ENCODE data around the gene ASCC1. TPM values are rescaled to one million over a fixed set of nuclear protein-coding genes. Genes with fewer than 3 reads are reported as not detected.
"Not testable (repeated sequence)": the region's sequence is repeated elsewhere in the genome, so short reads cannot be mapped to it uniquely, and the experiment has no call there.

Gene ASCC1
- total and polyA plus RNA-seq, 2 donors from 2014 or later, result 24.0 to 36.1 TPM

DNA sequence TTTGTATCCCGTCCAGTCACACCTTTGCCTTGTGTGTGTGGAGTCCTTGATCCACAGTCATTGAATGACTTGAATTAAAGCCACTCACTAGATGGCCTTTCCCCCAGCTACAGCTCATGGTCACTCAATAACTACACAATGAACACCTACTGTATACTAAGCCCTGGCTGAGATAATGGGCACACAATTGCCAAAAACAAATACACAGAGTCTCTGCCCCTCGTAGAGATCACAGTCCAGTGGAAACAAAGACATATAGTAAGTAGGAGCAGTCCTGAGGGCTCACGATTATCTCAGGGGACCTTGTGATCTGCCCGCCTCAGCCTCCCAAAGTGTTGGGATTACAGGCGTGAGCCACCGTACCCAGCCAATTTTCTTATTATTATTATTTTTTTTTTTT lies 35.6 kb upstream of the ASCC1 start:
- Histone ChIP-seq H3K27me3 (ENCODE audit: control insufficient read depth, insufficient read depth, low read length) (no peaks in the 10 kb centered on the region), H3K27ac (ENCODE audit: low read depth in 2 of 2, low read length in 2 of 2) (no peak overlapping the region), H3K4me1 (ENCODE audit: control insufficient read depth in 2 of 3, insufficient read depth in 2 of 3, low read depth in 1 of 3, low read length in 3 of 3) (peaks cover 0 to 46% (median 39%) of the 10 kb centered on the region in 3 donors), H3K9me3 (ENCODE audit: control insufficient read depth in 2 of 3, insufficient read depth in 1 of 3, low read length in 3 of 3) (no peaks in the 10 kb centered on the region), H3K4me3 (ENCODE audit: low read length in 3 of 3) (no peak overlapping the region), H3K36me3 (ENCODE audit: control insufficient read depth in 2 of 3, insufficient read depth in 3 of 3, low read length in 3 of 3) (no peaks in the 10 kb centered on the region), H3K9ac (ENCODE audit: low read length in 3 of 3) (no peak overlapping the region)
- FAIRE-seq (no peak), DNase-seq (no peak)
- intact Hi-C loops (cut with DNase I), result no loop called here
- TF ChIP-seq CTCF (IDR thresholded peaks at IDR 0.05; ENCODE audit: borderline replicate concordance, extremely low read depth, insufficient read depth), result no peak

- TF ChIP-seq CTCF (IDR thresholded peaks at IDR 0.05; ENCODE audit: borderline replicate concordance, extremely low read depth, insufficient read depth), result no peak
- DNase-seq (peak in 2 of 5 donors; percentile 37 to 73), FAIRE-seq (no peak)
- intact Hi-C loops (cut with DNase I), result no loop called here
- Histone ChIP-seq H3K4me3 (ENCODE audit: low read length in 3 of 3) (no peak overlapping the region), H3K4me1 (ENCODE audit: control insufficient read depth in 2 of 3, insufficient read depth in 2 of 3, low read depth in 1 of 3, low read length in 3 of 3) (peaks cover 0 to 46% (median 45%) of the 10 kb centered on the region in 3 donors), H3K27ac (ENCODE audit: low read depth in 2 of 2, low read length in 2 of 2) (peak overlapping the region in 1 of 2 donors; percentile 15), H3K9ac (ENCODE audit: low read length in 3 of 3) (peak overlapping the region in 1 of 3 donors; percentile 2), H3K36me3 (ENCODE audit: control insufficient read depth in 2 of 3, insufficient read depth in 3 of 3, low read length in 3 of 3) (no peaks in the 10 kb centered on the region), H3K27me3 (ENCODE audit: control insufficient read depth, insufficient read depth, low read length) (no peaks in the 10 kb centered on the region), H3K9me3 (ENCODE audit: control insufficient read depth in 2 of 3, insufficient read depth in 1 of 3, low read length in 3 of 3) (no peaks in the 10 kb centered on the region)
Measured at GRCh38 chr10:72250666-72251065, 34.6 kb upstream of the ASCC1 start.

DNA sequence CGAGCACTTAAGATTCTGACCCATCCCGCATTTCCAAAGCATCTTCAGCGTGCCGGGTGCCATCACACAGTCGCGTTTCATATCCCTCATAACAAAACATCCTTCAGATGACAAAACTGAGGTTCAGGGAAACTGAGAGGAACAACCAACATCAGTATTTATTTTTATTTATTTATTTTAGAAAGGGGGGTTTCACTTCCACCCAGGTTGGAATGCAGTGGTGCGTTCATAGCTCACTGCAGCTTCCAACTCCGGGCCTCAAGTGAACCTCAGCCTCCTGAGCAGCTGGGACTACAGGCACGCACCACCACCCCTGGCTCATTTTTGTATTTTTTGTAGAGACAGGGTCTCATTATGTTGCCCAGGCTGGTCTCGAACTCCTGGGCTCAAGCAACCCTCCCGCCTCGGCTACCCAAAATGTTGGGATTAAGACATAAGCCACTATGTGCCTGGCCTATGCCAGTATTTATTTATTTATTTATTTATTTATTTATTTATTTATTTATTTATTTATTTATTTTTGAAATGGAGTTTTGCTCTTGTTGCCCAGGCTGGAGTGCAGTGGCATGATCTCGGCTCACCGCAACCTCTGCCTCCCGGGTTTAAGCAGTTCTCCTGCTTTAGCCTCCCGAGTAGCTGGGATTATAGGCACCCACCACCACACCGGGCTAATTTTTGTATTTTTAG lies 33.2 kb upstream of the ASCC1 start:
- H3K36me3 ChIP-seq (ENCODE audit: control insufficient read depth in 2 of 3, insufficient read depth in 3 of 3, low read length in 3 of 3); H3K27me3 ChIP-seq (ENCODE audit: control insufficient read depth, insufficient read depth, low read length); intact Hi-C loops (cut with DNase I); H3K9me3 ChIP-seq (ENCODE audit: control insufficient read depth in 2 of 3, insufficient read depth in 1 of 3, low read length in 3 of 3); FAIRE-seq: not testable (repeated sequence)
- H3K9ac ChIP-seq (ENCODE audit: low read length in 3 of 3), result peak overlapping the region in 1 of 3 donors; percentile 62
- peak overlapping the region in 1 of 3 donors; percentile 35 for H3K4me3 ChIP-seq (ENCODE audit: low read length in 3 of 3)
- peak in 1 of 5 donors; percentile 48 for DNase-seq
- peak overlapping the region; percentile 57 to 83 for H3K27ac ChIP-seq (ENCODE audit: low read depth in 2 of 2, low read length in 2 of 2)
- H3K4me1 ChIP-seq (ENCODE audit: control insufficient read depth in 2 of 3, insufficient read depth in 2 of 3, low read depth in 1 of 3, low read length in 3 of 3), result peaks cover 2 to 43% (median 43%) of the 10 kb centered on the region in 3 donors

GRCh38 chr10:72248468-72249151 lies 32.5 kb upstream of the ASCC1 start:
- Histone ChIP-seq H3K27me3 (ENCODE audit: control insufficient read depth, insufficient read depth, low read length) (no peaks in the 10 kb centered on the region), H3K4me3 (ENCODE audit: low read length in 3 of 3) (peak overlapping the region in 1 of 3 donors; percentile 35), H3K36me3 (ENCODE audit: control insufficient read depth in 2 of 3, insufficient read depth in 3 of 3, low read length in 3 of 3) (no peaks in the 10 kb centered on the region), H3K9me3 (ENCODE audit: control insufficient read depth in 2 of 3, insufficient read depth in 1 of 3, low read length in 3 of 3) (no peaks in the 10 kb centered on the region), H3K9ac (ENCODE audit: low read length in 3 of 3) (peak overlapping the region in 1 of 3 donors; percentile 62), H3K27ac (ENCODE audit: low read depth in 2 of 2, low read length in 2 of 2) (peak overlapping the region; percentile 83 to 85), H3K4me1 (ENCODE audit: control insufficient read depth in 2 of 3, insufficient read depth in 2 of 3, low read depth in 1 of 3, low read length in 3 of 3) (peaks cover 8 to 50% (median 43%) of the 10 kb centered on the region in 3 donors)
- no peak for FAIRE-seq
- intact Hi-C loops (cut with DNase I), result no loop called here
- peak in 4 of 5 donors; percentile 49 to 95 (median 77) for DNase-seq
- no peak for TF ChIP-seq CTCF (IDR thresholded peaks at IDR 0.05; ENCODE audit: borderline replicate concordance, extremely low read depth, insufficient read depth)

All from kidney (tissue), 14 donors.